ENCODE results near the gene ARL13B. TPM values are rescaled to one million over a fixed set of nuclear protein-coding genes. Genes with fewer than 3 reads are reported as not detected.

Gene ARL13B
- total RNA-seq, 1 donor from 2014 or later, result 15.6 TPM

- H3K9me3 Mint-ChIP-seq, result no peaks in the 10 kb centered on the region
- no peaks in the 10 kb centered on the region for H3K27me3 Mint-ChIP-seq (ENCODE audit: low read depth)
- no peak for DNase-seq (ENCODE audit: low read depth, low spot score)
- peaks cover 15% of the 10 kb centered on the region for H3K36me3 Mint-ChIP-seq (ENCODE audit: low read depth)
- H3K27ac Mint-ChIP-seq (ENCODE audit: unreplicated experiment), result no peak overlapping the region
- no peak for TF ChIP-seq CTCF (conservative IDR thresholded peaks at IDR 0.05)
- H3K4me3 Mint-ChIP-seq, result no peak overlapping the region
- no peaks in the 10 kb centered on the region for H3K4me1 Mint-ChIP-seq
These were observed 66.6 kb downstream of the ARL13B start for GRCh38 chr3:94046533-94046932.

DNA sequence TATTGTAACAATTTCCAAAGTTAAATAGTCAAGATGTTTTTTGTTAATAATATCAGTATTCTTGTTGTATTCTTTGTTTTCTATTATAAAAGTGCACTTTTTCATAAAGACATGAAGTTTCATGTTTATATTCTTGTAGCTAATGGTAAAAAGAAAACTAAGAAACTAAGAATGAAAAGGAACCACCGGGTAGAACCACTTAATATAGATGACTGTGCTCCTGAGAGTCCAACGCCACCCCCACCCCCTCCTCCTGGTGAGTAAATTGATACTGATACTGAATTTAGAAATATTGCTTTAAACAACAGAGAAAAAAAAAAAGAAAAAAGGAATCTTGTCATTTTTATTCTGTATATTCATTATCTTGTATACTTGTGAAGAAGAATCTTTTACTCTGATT, 69.3 kb downstream of the ARL13B start:
- Mint-ChIP-seq H3K9me3 (no peaks in the 10 kb centered on the region), H3K36me3 (ENCODE audit: low read depth) (peaks cover 9% of the 10 kb centered on the region), H3K27ac (ENCODE audit: unreplicated experiment) (no peak overlapping the region), H3K4me3 (no peak overlapping the region), H3K27me3 (ENCODE audit: low read depth) (no peaks in the 10 kb centered on the region), H3K4me1 (no peaks in the 10 kb centered on the region)
- TF ChIP-seq CTCF (conservative IDR thresholded peaks at IDR 0.05), result no peak
- DNase-seq (ENCODE audit: low read depth, low spot score), result no peak

- peaks cover under 1% of the 10 kb centered on the region for H3K36me3 Mint-ChIP-seq (ENCODE audit: low read depth)
- no peak for TF ChIP-seq CTCF (conservative IDR thresholded peaks at IDR 0.05)
- H3K9me3 Mint-ChIP-seq, result no peaks in the 10 kb centered on the region
- H3K27ac Mint-ChIP-seq (ENCODE audit: unreplicated experiment), result no peak overlapping the region
- H3K27me3 Mint-ChIP-seq (ENCODE audit: low read depth), result no peaks in the 10 kb centered on the region
- DNase-seq (ENCODE audit: low read depth, low spot score), result no peak
- no peak overlapping the region for H3K4me3 Mint-ChIP-seq
- no peaks in the 10 kb centered on the region for H3K4me1 Mint-ChIP-seq
These were observed 70.6 kb downstream of the ARL13B start for GRCh38 chr3:94050546-94050945.

GRCh38 chr3:94061297-94061696, 81.3 kb downstream of the ARL13B start:
- Mint-ChIP-seq H3K36me3 (ENCODE audit: low read depth) (peaks cover 5% of the 10 kb centered on the region), H3K9me3 (no peaks in the 10 kb centered on the region), H3K4me3 (no peak overlapping the region), H3K27ac (ENCODE audit: unreplicated experiment) (no peak overlapping the region), H3K27me3 (ENCODE audit: low read depth) (no peaks in the 10 kb centered on the region), H3K4me1 (peaks cover 33% of the 10 kb centered on the region)
- DNase-seq (ENCODE audit: low read depth, low spot score), result no peak
- no peak for TF ChIP-seq CTCF (conservative IDR thresholded peaks at IDR 0.05)

DNA sequence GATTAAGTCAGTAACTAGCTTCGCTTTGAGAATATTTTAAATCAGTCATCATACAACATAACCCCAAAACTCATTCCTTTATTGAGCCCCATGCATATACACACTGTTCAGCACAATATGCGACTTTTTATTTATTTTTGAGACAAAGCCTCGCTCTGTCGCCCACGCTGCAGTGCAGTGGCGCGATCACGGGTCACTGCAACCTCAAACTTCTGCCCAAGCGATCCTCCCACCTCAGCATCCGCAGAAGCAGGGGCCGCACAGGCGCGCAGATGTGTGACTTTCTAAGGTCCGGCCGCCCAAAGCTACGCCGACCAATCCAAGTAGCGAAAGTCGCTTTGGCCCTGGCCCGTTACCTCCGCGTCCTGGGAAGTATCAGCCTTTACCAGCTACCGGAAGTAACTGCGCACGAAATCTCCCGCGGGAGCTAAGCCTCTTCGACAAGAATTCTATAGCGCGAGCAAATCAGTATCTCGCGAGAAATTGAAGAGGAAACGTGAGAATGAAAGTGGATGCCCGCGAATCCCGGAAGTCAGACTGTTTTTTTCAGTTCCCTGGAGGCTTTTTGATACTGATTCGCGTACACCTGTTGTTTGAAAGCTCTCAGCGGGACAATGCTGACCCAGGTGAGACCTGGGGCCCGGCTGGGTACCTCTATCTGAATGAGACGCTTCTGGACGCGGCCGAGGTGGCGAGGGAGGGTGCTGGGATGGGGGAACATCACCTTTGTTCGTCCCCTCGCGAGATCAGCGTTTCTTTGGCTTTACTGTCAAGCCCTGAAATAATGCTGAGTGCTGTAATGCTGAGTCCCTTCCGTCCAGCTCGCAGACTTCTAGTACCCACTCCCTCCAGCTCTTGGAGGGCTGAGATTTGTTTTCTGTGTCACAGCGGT, 82.8 kb downstream of the ARL13B start, which contains the start of the genes DHFR2 and NSUN3:
Gene DHFR2 (minus strand): TSS at position 404 of the 892 bp plus-strand sequence. CDS start 1,405 bp downstream, outside the sequence.
Gene NSUN3 (plus strand): TSS at position 549 of the 892 bp plus-strand sequence. CDS start 66 bp downstream, at position 615.
- no peak for TF ChIP-seq CTCF (conservative IDR thresholded peaks at IDR 0.05)
- peak within 1 kb of the TSS; percentile 97 for H3K4me3 Mint-ChIP-seq
- H3K27me3 Mint-ChIP-seq (ENCODE audit: low read depth), result no peaks in the 10 kb centered on the region
- DNase-seq (ENCODE audit: low read depth, low spot score), result peak; percentile 75
- no peaks in the 10 kb centered on the region for H3K9me3 Mint-ChIP-seq
- H3K36me3 Mint-ChIP-seq (ENCODE audit: low read depth), result peaks cover 10% of the 10 kb centered on the region
- peaks cover 33% of the 10 kb centered on the region for H3K4me1 Mint-ChIP-seq
- peak within 1 kb of the TSS; percentile 100 for H3K27ac Mint-ChIP-seq (ENCODE audit: unreplicated experiment)
